Measurements from ENCODE around the gene SNCB. TPM values are rescaled to one million over a fixed set of nuclear protein-coding genes. Genes with fewer than 3 reads are reported as not detected.

The SNCB gene
- total and polyA plus RNA-seq, 2 of the 13 experiments (the other 11 are each of a cell fraction or from before 2014, with no cell fraction given): not detected

GRCh38 chr5:176629317-176629852, 949 bp downstream of the SNCB start:
- no peak for ATAC-seq
- 33% methylated on average over 34 of the region's 34 CpGs for WGBS (ENCODE audit: low lambda C conversion rate)
- Histone ChIP-seq H3K36me3 (replicated peaks in 1 of 2; ENCODE audit: control insufficient read depth in 1 of 2, insufficient read depth in 2 of 2, low read length in 2 of 2) (no peaks in the 10 kb centered on the region), H3K9me3 (ENCODE audit: low read length) (no peaks in the 10 kb centered on the region), H4K20me1 (ENCODE audit: insufficient read depth, low read length) (no peaks in the 10 kb centered on the region), H3K27ac (ENCODE audit: extremely low read length, insufficient read depth, low read length) (no peak overlapping the region), H3K27me3 (ENCODE audit: control insufficient read depth in 1 of 2, insufficient read depth in 2 of 2, low read length in 2 of 2) (peaks cover 18 to 85% of the 10 kb centered on the region in 2 experiments), H2AFZ (ENCODE audit: low read length) (no peak overlapping the region), H3K9ac (ENCODE audit: insufficient read depth, low read depth, low read length) (no peak overlapping the region), H3K79me2 (ENCODE audit: insufficient read depth, low read length) (no peaks in the 10 kb centered on the region), H3K4me1 (ENCODE audit: insufficient read depth, low read length) (peaks cover 26% of the 10 kb centered on the region), H3K4me2 (ENCODE audit: low read depth, low read length) (no peak overlapping the region; the same call in 1 of the 2 replicates), H3K4me3 (replicated peaks in 1 of 3; ENCODE audit: insufficient read depth in 1 of 3, low read depth in 2 of 3, low read length in 3 of 3) (no peak overlapping the region)
- TF ChIP-seq ZNF589 (CRISPR knock-in tag; conservative IDR thresholded peaks at IDR 0.05) (no peak), NR2C2 (CRISPR knock-in tag; IDR thresholded peaks at IDR 0.05; ENCODE audit: borderline replicate concordance) (no peak), ZNF24 (IDR thresholded peaks at IDR 0.05) (no peak), NR2F2 (IDR thresholded peaks at IDR 0.05; ENCODE audit: borderline replicate concordance, low read depth) (no peak), SETDB1 (CRISPR knock-in tag; IDR thresholded peaks at IDR 0.05; ENCODE audit: borderline replicate concordance) (no peak), NFRKB (IDR thresholded peaks at IDR 0.05) (no peak), PHF20 (CRISPR knock-in tag; IDR thresholded peaks at IDR 0.05) (no peak), NFATC3 (CRISPR knock-in tag; IDR thresholded peaks at IDR 0.05) (no peak), ZNF75D (CRISPR knock-in tag; IDR thresholded peaks at IDR 0.05; ENCODE audit: borderline replicate concordance) (no peak), ZNF510 (CRISPR knock-in tag; IDR thresholded peaks at IDR 0.05; ENCODE audit: low read depth) (no peak), ZNF552 (CRISPR knock-in tag; IDR thresholded peaks at IDR 0.05; ENCODE audit: borderline replicate concordance) (no peak), XRCC5 (optimal IDR thresholded peaks at IDR 0.05; ENCODE audit: low read length) (no peak)
- in situ Hi-C loops (cut with HindIII; ENCODE audit: extremely low pct_ligation_motif_present, low pct_unique_long_range_greater_than_20kb) (no loop called here), intact Hi-C loops (cut with micrococcal nuclease; ENCODE audit: unreplicated experiment) (no loop called here)
- no peak for DNase-seq (ENCODE audit: low spot score)
- ChIA-PET POLR2A (no interaction called here), CTCF (ENCODE audit: low intra/inter-chr PET ratio, low total read pairs) (no interaction called here)
- FAIRE-seq: no peak
- no TSS peak for BruUV-seq (replicated peaks)
